ENCODE measurements around the gene PTOV1.

DNA sequence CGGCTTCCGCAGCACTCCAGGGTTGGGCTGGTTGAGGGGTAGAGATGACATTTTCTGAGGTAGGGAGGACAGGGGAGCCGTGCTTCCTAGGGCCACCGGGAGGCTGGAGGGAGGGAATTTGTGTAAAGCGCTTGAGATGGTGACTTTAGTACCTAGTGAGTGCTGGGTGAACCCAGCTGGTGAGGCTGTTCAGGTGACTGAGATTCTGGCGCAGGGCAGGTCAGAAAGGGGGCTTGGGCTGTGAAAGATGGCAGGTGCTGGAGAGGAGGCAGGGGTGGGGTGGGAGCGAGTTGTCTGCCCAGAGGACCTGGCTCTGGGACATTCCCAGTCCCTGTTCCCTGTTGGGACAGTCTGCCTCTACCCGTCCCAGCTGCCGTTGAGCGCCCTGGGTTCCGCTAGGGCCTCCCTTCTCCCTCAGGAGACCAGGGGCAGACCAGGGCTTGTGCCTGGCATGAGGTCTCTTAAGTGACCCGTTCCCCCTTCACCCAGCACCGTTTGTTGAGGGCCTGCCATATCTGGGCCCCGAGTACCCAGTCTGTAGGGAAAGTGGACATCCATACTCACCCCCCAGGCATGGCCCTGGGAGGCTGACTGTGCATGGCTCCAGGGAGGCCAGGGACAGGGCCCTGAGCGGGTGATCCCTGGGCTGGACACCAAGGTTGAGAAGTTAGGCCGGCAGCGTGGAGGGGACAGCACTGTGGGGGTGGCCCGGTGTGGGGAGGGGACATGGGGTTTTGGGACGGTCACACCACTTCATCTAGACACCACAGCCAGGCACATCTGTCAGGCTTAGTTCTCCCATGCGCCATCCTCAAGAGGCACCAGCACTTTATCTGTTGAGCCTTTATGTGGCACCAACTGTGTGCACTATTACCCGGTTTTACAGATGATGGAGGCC, 5.0 kb downstream of the PTOV1 start:
- TF ChIP-seq, protein P1, sequence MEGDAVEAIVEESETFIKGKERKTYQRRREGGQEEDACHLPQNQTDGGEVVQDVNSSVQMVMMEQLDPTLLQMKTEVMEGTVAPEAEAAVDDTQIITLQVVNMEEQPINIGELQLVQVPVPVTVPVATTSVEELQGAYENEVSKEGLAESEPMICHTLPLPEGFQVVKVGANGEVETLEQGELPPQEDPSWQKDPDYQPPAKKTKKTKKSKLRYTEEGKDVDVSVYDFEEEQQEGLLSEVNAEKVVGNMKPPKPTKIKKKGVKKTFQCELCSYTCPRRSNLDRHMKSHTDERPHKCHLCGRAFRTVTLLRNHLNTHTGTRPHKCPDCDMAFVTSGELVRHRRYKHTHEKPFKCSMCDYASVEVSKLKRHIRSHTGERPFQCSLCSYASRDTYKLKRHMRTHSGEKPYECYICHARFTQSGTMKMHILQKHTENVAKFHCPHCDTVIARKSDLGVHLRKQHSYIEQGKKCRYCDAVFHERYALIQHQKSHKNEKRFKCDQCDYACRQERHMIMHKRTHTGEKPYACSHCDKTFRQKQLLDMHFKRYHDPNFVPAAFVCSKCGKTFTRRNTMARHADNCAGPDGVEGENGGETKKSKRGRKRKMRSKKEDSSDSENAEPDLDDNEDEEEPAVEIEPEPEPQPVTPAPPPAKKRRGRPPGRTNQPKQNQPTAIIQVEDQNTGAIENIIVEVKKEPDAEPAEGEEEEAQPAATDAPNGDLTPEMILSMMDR (conservative IDR thresholded peaks at IDR 0.05; ENCODE audit: low read depth, low read length) = no peak
- TF ChIP-seq EZH2 (IDR thresholded peaks at IDR 0.05; ENCODE audit: borderline replicate concordance, low read depth, low read length, poor library complexity, severe bottlenecking) = no peak
